H1 (cell line): Measurements from ENCODE around the gene PRKCA. TPM values are rescaled to one million over a fixed set of nuclear protein-coding genes. Genes with fewer than 3 reads are reported as not detected.

Source experiments
- JUND ChIP-seq: IDR thresholded peaks from 2 replicates; pipeline ENCODE4 v1.6.1; 2011; ENCODE audit warnings: mild to moderate bottlenecking, improper control_type of control experiment, low read length
- polyA plus RNA-seq, 7 experiments: library from polyadenylated mRNA; depleted of rRNA in 3 of 7; stranded (reverse) in 5 of 7; unstranded in 2 of 7; fragments of >200 nt in 5 of 7; fragments of 200-250 nt in 2 of 7; gene quantifications; 1 replicate in 5 of 7; 2 replicates in 1 of 7; 4 replicates in 1 of 7; pipeline versions ENCODE4 v1.2.1 to v1.2.3, GENCODE V29; 2011 to 2013; ENCODE audit warnings: missing spikeins in 2 of 7, mixed read lengths in 2 of 7
- total RNA-seq: library from RNA; stranded (reverse); fragmentation: NEBNext Ultra II Directional; extraction: Animal tissue kit (Norgen Biotek cat#: 25700); gene quantifications from 2 replicates; pipeline ENCODE4 v1.2.1, GENCODE V29; 2021

PRKCA gene
- total and polyA plus RNA-seq, 2 of the 8 experiments (the other 6 are each of a cell fraction or from before 2014, with no cell fraction given), result 5.8 to 17.8 TPM

GRCh38 chr17:66755944-66756290, 453.5 kb downstream of the PRKCA start (continued):
- no peak for TF ChIP-seq JUND
